Brain pericyte (primary cell): ENCODE data around the gene SGMS2.

ENCODE experiments used
- DNase-seq: peaks from one replicate; pipeline ENCODE4 v3.0.0-alpha.2; 2012; ENCODE audit warnings: low read depth, low spot score

SGMS2 gene

DNA sequence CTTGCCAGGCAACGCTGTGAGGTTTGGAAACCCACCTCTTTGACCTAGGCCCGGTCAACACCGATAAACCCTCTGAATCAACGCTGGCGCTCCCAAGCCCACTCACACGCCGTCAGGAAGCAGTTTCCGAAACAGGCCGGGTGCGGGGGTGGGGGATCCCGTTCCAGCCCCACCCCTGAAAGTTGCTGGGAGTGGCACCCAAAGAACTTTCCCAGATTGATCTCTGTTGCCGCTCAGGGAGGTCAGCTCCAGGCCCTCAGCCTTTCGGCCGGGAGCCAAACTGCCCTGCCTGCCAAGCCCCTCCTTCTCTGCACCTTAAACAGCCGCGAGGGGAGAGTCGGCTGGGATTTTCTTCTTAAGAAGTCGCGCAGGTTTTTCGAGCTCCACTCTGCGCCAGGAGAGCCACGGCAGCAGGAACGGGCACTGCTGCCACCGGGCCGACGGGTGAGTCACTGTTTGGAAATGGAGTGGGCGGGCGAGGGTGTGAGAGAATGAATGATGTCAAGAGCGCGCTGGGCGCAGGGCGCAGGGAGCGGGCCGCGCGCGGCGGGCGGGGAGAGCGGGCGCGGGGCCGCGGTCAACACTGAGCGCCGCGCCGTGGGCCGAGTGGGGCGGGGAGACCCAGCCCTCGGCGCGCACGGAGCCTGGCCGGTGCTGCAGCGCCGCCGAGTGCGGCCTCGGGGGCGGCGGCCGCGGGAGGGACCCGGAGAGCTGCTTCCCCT is at the start of gene SGMS2:
TSS of gene SGMS2 (plus strand) at position 583 of the 722 bp plus-strand sequence. CDS start 70,622 bp downstream, outside the sequence.
- DNase-seq: peak; percentile 15

- DNase-seq: no peak
These were observed 46.8 kb upstream of the SGMS2 start for GRCh38 chr4:107777890-107778289.

DNA sequence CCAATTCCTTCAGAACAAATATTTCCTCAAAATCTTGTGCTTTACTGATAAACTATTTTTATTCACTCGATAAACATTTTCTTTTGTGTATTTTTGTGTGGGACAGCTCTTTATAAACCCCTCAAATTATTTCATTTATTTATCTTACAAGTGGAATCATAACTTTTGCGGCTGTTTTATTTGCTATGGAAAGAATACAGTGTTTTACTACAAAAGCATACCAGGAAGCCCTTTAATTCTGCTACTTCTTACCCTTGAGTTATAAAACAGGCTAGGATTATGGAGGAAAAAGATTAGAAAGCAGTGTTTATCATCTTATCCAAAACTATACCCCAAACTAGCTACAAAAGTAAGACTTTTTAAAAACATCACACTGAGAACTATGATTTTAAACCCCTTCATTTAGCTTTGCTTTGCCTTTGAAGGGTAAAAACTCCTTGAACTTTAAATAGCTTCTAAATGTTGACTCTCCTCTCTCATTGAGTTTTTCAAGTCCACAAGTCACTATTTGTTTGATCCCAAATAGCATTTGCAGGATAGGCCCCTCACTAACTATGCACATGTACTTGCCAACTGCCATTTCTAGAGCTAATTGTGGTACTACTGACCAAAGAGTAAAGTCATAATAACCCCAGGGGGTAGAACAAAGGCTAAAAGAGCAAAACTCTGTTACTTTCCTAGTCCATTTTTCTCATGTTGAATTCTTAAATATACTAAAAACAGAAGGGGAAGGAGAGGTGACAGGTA is 45.8 kb upstream of the SGMS2 start:
- no peak for DNase-seq

GRCh38 chr4:107780665-107781064 is 44.1 kb upstream of the SGMS2 start:
- no peak for DNase-seq

GRCh38 chr4:107791902-107792301 is 32.8 kb upstream of the SGMS2 start:
- no peak for DNase-seq

DNA sequence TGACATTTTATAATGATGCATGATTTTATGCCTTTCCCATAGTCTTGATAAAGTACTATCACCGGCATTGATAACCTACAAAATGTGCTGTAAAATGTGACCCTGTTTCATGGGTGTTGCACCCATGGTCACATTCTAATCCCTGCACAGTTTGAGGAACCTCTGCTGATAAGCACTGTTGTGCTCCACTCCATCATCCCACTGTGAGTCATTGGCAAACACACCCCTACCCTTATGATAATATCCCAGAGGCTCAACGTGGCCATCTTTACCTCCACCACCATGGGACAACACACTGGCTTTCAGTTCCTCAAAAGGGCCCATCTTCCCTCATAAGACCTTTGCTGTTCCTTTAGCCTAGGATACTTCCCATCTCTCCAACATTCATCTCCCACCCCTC is 32.0 kb upstream of the SGMS2 start:
- no peak for DNase-seq

- DNase-seq: no peak
These were observed 30.7 kb upstream of the SGMS2 start for GRCh38 chr4:107793996-107794395.

DNA sequence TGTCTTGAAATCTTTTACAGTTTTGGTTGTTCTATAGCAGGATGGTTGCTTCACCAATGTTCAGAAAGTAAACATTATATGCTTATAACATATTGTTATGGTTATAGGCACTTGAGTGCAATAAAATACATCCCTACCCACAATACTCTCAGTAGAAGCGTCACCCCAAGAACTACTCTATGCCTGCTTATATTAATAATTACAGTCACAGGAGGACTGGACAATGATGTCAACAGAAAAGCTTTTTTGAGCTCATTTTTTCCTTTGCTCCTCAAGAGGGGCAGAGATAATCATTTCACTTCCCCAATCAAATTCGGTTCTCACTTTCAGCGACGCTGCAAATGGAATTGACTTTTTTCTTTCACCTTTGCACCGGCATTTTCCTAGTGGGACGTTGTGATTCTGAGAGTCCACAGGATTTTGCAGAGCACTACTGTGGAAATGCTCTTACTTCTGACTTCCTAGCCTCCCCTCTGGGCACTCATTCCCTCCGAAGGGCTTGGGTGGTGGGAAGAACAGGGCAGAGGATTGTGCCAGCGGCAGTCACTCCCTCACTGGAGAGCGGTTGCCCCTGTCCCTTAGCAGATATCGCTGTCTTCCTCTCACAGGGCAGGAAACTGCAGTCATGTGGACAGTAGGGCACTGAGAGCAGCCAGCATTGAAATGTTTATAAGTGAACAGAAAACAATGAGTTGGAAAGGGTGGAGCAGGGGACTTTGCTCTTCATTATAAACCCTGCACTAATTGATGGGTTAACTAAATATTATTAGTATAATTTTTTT is 24.9 kb upstream of the SGMS2 start:
- DNase-seq: no peak

- no peak for DNase-seq
These were observed 24.0 kb upstream of the SGMS2 start for GRCh38 chr4:107800706-107801105.

- no peak for DNase-seq
These were observed 22.9 kb upstream of the SGMS2 start for GRCh38 chr4:107801766-107802211.

GRCh38 chr4:107804956-107805355 is 19.8 kb upstream of the SGMS2 start:
- DNase-seq: no peak

- DNase-seq: no peak
These were observed 18.5 kb upstream of the SGMS2 start for GRCh38 chr4:107806196-107806595.

GRCh38 chr4:107808572-107808971 is 16.2 kb upstream of the SGMS2 start:
- DNase-seq: no peak

DNA sequence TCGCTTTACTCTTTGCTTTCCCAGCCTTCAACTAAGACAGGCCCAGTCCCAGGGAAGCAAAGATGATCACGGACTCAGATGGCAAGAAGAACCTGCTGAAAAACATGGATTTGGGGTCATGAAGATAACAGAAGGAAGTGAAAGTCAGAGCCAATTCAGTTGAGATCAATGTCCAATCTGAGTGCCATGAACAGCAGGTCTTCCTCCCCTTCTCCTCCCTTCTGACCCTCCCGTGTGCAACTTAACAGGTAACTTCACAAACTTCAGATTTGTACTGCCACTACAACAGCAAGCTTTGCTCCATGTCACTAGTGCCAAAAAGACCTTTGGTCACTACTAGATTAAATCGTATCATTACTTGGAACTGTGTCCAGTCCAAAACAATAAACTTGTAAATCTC is 15.5 kb upstream of the SGMS2 start:
- no peak for DNase-seq

DNA sequence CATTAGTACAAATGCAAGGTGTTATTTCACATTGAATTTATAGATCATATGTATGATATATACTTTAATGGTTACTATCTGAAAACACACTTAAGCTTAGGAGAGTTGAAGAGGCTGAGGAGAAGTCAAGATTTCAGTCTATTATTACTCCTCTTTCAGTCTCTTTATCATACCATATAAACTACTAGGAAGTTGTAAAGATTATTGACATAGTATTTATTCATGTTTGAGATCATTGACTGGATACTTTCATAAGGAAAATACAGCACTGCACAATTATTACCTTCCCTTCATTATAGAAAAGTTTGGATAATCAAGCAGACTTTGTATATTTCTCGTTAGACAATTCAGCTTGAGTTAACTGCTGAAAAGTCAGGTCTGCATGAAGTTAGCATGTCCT is 10.0 kb upstream of the SGMS2 start:
- no peak for DNase-seq

DNA sequence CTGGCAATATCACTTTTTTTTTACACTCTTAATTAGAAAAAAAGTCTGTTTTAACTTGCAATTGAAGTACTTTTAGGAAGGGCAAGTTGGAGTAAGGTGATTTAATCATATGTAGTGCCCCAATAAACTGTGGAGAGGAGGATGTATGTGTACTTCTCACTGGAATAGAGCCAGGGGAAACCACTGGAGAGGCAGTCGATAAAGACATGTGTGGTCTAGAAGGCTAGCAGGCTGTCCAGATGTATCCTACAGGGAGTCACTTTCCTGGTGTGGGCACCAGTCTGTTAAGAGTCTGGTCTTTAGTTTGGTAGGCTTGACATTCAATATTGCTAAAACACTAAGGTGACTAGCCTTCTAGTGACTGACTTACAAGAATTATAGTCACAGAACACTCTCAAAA is 9.6 kb upstream of the SGMS2 start:
- DNase-seq: no peak

DNA sequence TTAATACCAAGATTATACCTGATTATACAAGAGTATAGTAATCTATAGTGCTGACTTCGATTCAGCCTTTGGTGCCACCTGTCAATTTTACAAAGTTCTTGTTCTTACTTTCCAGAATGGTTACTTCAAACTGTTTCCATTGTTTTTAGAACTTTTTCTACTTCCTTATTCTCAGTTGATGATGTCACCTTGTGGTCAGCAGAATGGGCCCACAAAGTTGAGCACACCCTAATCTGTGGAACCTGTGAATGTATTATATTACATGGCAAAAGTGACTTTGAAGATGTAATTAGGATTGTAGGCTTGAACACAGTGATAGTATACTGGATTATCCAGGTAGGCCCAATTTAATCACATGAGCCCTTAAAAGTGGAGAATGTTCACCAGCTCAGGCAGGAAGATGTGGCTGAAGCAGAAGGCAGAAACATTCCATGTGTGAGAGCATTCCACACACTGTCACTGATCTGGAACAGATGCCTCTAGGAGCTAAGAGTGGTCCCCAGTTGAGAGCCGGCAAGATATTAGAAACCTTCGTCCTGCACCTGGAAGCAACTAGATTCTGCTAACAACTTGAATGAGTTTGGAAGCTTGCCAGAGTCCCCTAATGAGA is 6.3 kb upstream of the SGMS2 start:
- DNase-seq: no peak

DNA sequence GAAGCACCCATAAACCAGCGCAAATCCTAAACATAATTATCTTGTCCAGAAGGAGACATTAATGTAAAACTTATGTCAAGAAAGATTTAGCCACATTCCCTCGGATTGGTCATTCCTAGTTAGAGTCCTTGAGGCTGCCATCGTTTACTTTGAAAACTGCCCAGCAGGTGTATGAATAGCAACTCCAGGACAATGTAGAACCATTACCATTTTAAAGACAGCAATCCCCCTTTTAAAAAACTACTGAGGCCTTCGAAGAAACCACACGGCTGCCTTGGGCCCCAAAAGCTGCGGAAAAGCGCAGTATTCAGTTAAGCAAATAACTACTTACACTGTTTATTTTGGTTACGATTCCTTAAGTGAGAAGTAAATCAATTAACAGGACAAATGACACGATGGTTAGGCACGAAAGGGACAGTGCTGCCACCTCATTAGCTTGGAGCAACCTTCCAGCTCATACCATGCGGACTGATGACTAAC is 822 bp upstream of the SGMS2 start:
- DNase-seq: no peak

GRCh38 chr4:107825072-107825824 is 516 bp downstream of the SGMS2 start:
- peak; percentile 10 for DNase-seq

DNA sequence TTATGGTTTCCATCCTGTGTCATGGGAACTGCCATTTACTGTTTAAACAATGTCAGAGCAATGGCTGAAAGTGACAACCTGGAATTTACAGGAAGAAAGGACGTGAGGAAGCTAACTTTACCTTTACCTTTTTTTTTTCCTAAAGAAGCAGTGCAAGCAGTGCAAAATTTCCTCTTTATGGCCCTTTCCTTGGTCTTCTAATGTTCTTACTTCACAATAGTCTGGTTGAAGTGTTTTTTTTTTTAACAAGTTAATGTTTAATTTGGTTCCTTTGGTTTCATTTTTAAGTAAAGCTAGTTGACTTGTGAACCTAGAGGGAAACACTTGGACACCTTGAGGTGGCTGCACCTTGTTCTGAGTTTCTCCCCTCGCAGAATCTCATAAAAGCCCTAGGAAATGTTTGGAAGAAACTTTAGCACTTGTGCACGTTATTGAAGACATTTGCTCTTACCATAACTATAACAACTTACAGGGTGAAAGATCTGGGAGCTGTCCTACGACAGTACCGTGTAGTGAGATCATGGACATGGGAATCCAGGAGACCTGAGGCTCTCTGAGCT is 1.8 kb downstream of the SGMS2 start:
- no peak for DNase-seq
